ENCODE data around the gene LIPM. TPM values are rescaled to one million over a fixed set of nuclear protein-coding genes. Genes with fewer than 3 reads are reported as not detected.

Gene LIPM
- total and polyA plus RNA-seq, 2 of the 13 experiments (the other 11 are each of a cell fraction or from before 2014, with no cell fraction given): not detected

GRCh38 chr10:88769384-88769783, 33.1 kb upstream of the LIPM start:
- 2% methylated on average over 1 of the region's 1 CpG for WGBS (ENCODE audit: low lambda C conversion rate)
- Histone ChIP-seq H3K27me3 (ENCODE audit: control insufficient read depth in 1 of 2, insufficient read depth in 2 of 2, low read length in 2 of 2) (no peaks in the 10 kb centered on the region), H3K4me2 (ENCODE audit: low read depth, low read length) (no peak overlapping the region), H4K20me1 (ENCODE audit: insufficient read depth, low read length) (no peaks in the 10 kb centered on the region), H3K4me1 (ENCODE audit: insufficient read depth, low read length) (no peaks in the 10 kb centered on the region), H3K9me3 (ENCODE audit: low read length) (no peaks in the 10 kb centered on the region), H3K27ac (ENCODE audit: extremely low read length, insufficient read depth, low read length) (no peak overlapping the region), H3K4me3 (replicated peaks in 1 of 3; ENCODE audit: insufficient read depth in 1 of 3, low read depth in 2 of 3, low read length in 3 of 3) (no peak overlapping the region), H2AFZ (ENCODE audit: low read length) (no peak overlapping the region), H3K79me2 (ENCODE audit: insufficient read depth, low read length) (no peaks in the 10 kb centered on the region), H3K36me3 (replicated peaks in 1 of 2; ENCODE audit: control insufficient read depth in 1 of 2, insufficient read depth in 2 of 2, low read length in 2 of 2) (no peaks in the 10 kb centered on the region), H3K9ac (ENCODE audit: insufficient read depth, low read depth, low read length) (no peak overlapping the region)
- CTCF ChIA-PET (ENCODE audit: low intra/inter-chr PET ratio, low total read pairs): no interaction called here
- intact Hi-C loops (cut with micrococcal nuclease; ENCODE audit: unreplicated experiment): no loop called here
- no peak for ATAC-seq
- no TSS peak for BruUV-seq (replicated peaks)
- DNase-seq (ENCODE audit: low spot score): no peak
- no peak for FAIRE-seq
- in situ Hi-C loops (cut with HindIII; ENCODE audit: extremely low pct_ligation_motif_present, low pct_unique_long_range_greater_than_20kb): no loop called here
- no peak for TF ChIP-seq TOPORS (CRISPR knock-in tag; IDR thresholded peaks at IDR 0.05)
- no peak for TF ChIP-seq ZBTB3 (CRISPR knock-in tag; IDR thresholded peaks at IDR 0.05; ENCODE audit: borderline replicate concordance, low read depth)
- no peak for TF ChIP-seq MAX (IDR thresholded peaks at IDR 0.05)
- TF ChIP-seq AGO2 (optimal IDR thresholded peaks at IDR 0.05; ENCODE audit: low read depth, low read length): no peak
- no peak for TF ChIP-seq HMGXB3 (CRISPR knock-in tag; IDR thresholded peaks at IDR 0.05; ENCODE audit: borderline replicate concordance)
- TF ChIP-seq PATZ1 (CRISPR knock-in tag; IDR thresholded peaks at IDR 0.05): no peak
- TF ChIP-seq ZNF670 (CRISPR knock-in tag; IDR thresholded peaks at IDR 0.05; ENCODE audit: borderline replicate concordance): no peak
- no peak for TF ChIP-seq NR2F2 (IDR thresholded peaks at IDR 0.05; ENCODE audit: borderline replicate concordance, low read depth)
- TF ChIP-seq SNAPC5 (CRISPR knock-in tag; IDR thresholded peaks at IDR 0.05; ENCODE audit: borderline replicate concordance): no peak
- POLR2A ChIA-PET: no interaction called here
